GM12878 (cell line): Measurements from ENCODE around the gene A1BG. TPM values are rescaled to one million over a fixed set of nuclear protein-coding genes. Genes with fewer than 3 reads are reported as not detected.

ENCODE experiments used
- ATAC-seq: fragments of 200-7000 bp; cut with Tn5 transposase; 3 replicates; pipeline ENCODE4 v1.9.1; 2020; ENCODE audit warnings: mild to moderate bottlenecking, moderate library complexity
- BruUV-seq: library from RNA; stranded (reverse); fragments of 400-500 nt; replicated peaks from 2 replicates; lab custom pipeline; 2021; lab: Mats Ljungman, UMichigan
- CTCF ChIA-PET: fragments of 300-600 bp; sonication (Branson Sonifier 250); formaldehyde crosslinking; extraction: SDS; loops from one replicate; lab custom pipeline; 2021; ENCODE audit warnings: inconsistent platforms; lab: Yijun Ruan, JAX
- POLR2A ChIA-PET: fragments of 350-600 bp; formaldehyde crosslinking; extraction: SDS; loops from one replicate; lab custom pipeline; 2021; ENCODE audit warnings: inconsistent platforms; lab: Charles Lee
- RAD21 ChIA-PET: fragments of 300-600 bp; sonication (Branson Sonifier 250); formaldehyde crosslinking; loops from one replicate; lab custom pipeline; 2023; ENCODE audit warnings: antibody characterized with exemption; ENCODE audit not compliant: unreplicated experiment; lab: Charles Lee
- SMC1A ChIA-PET: fragments of 300-600 bp; sonication (Branson Sonifier 250); formaldehyde crosslinking; loops from one replicate; lab custom pipeline; 2023; ENCODE audit not compliant: unreplicated experiment, uncharacterized antibody; lab: Charles Lee
- DNase-seq: peaks from one replicate; pipeline ENCODE4 v3.0.0-alpha.2; 2011; ENCODE audit warnings: low read depth, low spot score
- FAIRE-seq: peaks from 3 replicates; lab custom pipeline; 2011; peaks lifted over from hg19 to GRCh38; lab: Jason Lieb, UNC
- H2AFZ ChIP-seq: 2 replicates; pipeline ENCODE4 v1.6.0; 2011; ENCODE audit warnings: low read depth, low read length, control low read depth; ENCODE audit not compliant: control insufficient read depth
- H3K27ac ChIP-seq: 2 replicates; pipeline ENCODE4 v1.5.1; 2011; ENCODE audit warnings: control low read depth; ENCODE audit not compliant: control insufficient read depth, insufficient read depth
- H3K27me3 ChIP-seq, 2 experiments: replicated peaks in 1 of 2; 2 replicates each; pipeline versions ENCODE4 v1.6.0 to v1.6.1; 2011; ENCODE audit warnings: low read length in 1 of 2; ENCODE audit not compliant: control insufficient read depth in 2 of 2, insufficient read depth in 2 of 2
- H3K36me3 ChIP-seq, 2 experiments: 2 replicates each; pipeline ENCODE4 v1.5.1; 2011; ENCODE audit warnings: low read length in 1 of 2; ENCODE audit not compliant: control insufficient read depth in 2 of 2, insufficient read depth in 2 of 2
- H3K4me1 ChIP-seq: 2 replicates; pipeline ENCODE4 v1.6.1; 2011; ENCODE audit warnings: mild to moderate bottlenecking, low read length, moderate library complexity, mixed read lengths; ENCODE audit not compliant: control insufficient read depth, insufficient read depth
- H3K4me2 ChIP-seq: 2 replicates; pipeline ENCODE4 v1.6.0; 2011; ENCODE audit warnings: control low read depth; ENCODE audit not compliant: control insufficient read depth, insufficient read depth
- H3K4me3 ChIP-seq: fragments of 200-600 bp; sonication (generic); 2 replicates; pipeline ENCODE4 v1.5.1; 2016
- H3K79me2 ChIP-seq: 2 replicates; pipeline ENCODE4 v1.6.0; 2011; ENCODE audit warnings: low read length; ENCODE audit not compliant: control insufficient read depth, insufficient read depth
- H3K9ac ChIP-seq: 2 replicates; pipeline ENCODE4 v1.8.0; 2011; ENCODE audit warnings: low read length, control low read depth, mixed read lengths; ENCODE audit not compliant: control insufficient read depth, insufficient read depth
- H3K9me3 ChIP-seq: replicated peaks from 3 replicates; pipeline ENCODE4 v1.5.1; 2011; ENCODE audit warnings: mild to moderate bottlenecking, low read length; ENCODE audit not compliant: control insufficient read depth, insufficient read depth
- H4K20me1 ChIP-seq: 2 replicates; pipeline ENCODE4 v1.6.0; 2011; ENCODE audit not compliant: control insufficient read depth, insufficient read depth
- BHLHE40 ChIP-seq, 2 experiments: fragments of 450-650 bp in 1 of 2; IDR thresholded peaks; 2 replicates each; pipeline ENCODE4 v1.6.1; 2011 to 2017; ENCODE audit warnings: low read depth in 2 of 2, borderline replicate concordance in 1 of 2, improper control_type of control experiment in 1 of 2, low read length in 1 of 2, mild to moderate bottlenecking in 1 of 2
- CHD2 ChIP-seq: IDR thresholded peaks from 2 replicates; pipeline ENCODE4 v1.6.1; 2011; ENCODE audit warnings: low read depth, low read length, improper control_type of control experiment, borderline replicate concordance
- EGR1 ChIP-seq, 2 experiments: IDR thresholded peaks; 1 replicate in 1 of 2; 2 replicates in 1 of 2; pipeline ENCODE4 v1.6.1; 2011 to 2012; ENCODE audit warnings: low read depth in 2 of 2, low read length in 2 of 2, borderline replicate concordance in 1 of 2, mild to moderate bottlenecking in 1 of 2, moderate library complexity in 1 of 2
- HDGF ChIP-seq: fragments of 450-650 bp; IDR thresholded peaks from 2 replicates; pipeline ENCODE4 v1.6.1; 2016; ENCODE audit warnings: antibody characterized with exemption
- IKZF1 ChIP-seq: fragments of 450-650 bp; conservative IDR thresholded peaks from 2 replicates; pipeline ENCODE4 v1.6.1; 2017; ENCODE audit warnings: antibody characterized with exemption, mild to moderate bottlenecking
- MEF2B ChIP-seq: fragments of 450-650 bp; IDR thresholded peaks from 2 replicates; pipeline ENCODE4 v1.6.1; 2018; ENCODE audit warnings: mild to moderate bottlenecking, moderate library complexity; ENCODE audit not compliant: partially characterized antibody, poor library complexity, severe bottlenecking
- NR2C2 ChIP-seq: IDR thresholded peaks from 2 replicates; pipeline ENCODE4 v1.6.1; 2011; ENCODE audit warnings: borderline replicate concordance, low read depth; ENCODE audit not compliant: control insufficient read depth, insufficient read length
- POLR2A ChIP-seq: IDR thresholded peaks from 2 replicates; pipeline ENCODE4 v1.6.1; 2011; ENCODE audit warnings: low read depth, mild to moderate bottlenecking, low read length
- POU2F2 ChIP-seq: IDR thresholded peaks from 3 replicates; pipeline ENCODE4 v1.6.1; 2011; ENCODE audit warnings: low read depth, mild to moderate bottlenecking, low read length, borderline replicate concordance
- RCOR1 ChIP-seq: conservative IDR thresholded peaks from 2 replicates; pipeline ENCODE4 v1.6.1; 2012; ENCODE audit warnings: low read depth, low read length, improper control_type of control experiment
- SMARCA5 ChIP-seq: fragments of 450-650 bp; IDR thresholded peaks from 2 replicates; pipeline ENCODE4 v1.6.1; 2017; ENCODE audit warnings: mild to moderate bottlenecking
- SP1 ChIP-seq: IDR thresholded peaks from one replicate; pipeline ENCODE4 v1.6.1; 2011; ENCODE audit warnings: low read depth, low read length
- TAF1 ChIP-seq: IDR thresholded peaks from 2 replicates; pipeline ENCODE4 v1.6.1; 2011; ENCODE audit warnings: mild to moderate bottlenecking, low read depth, low read length, borderline replicate concordance
- TCF12 ChIP-seq: IDR thresholded peaks from 2 replicates; pipeline ENCODE4 v1.6.1; 2011; ENCODE audit warnings: low read depth, mild to moderate bottlenecking, low read length
- YY1 ChIP-seq: IDR thresholded peaks from 2 replicates; pipeline ENCODE4 v1.6.1; 2011; ENCODE audit warnings: low read depth, mild to moderate bottlenecking, low read length
- whole genome bisulfite sequencing: methylation state at CpG from one replicate; pipeline ENCODE4 v1.1.6; 2016; ENCODE audit warnings: low lambda C conversion rate; ENCODE audit not compliant: insufficient replicate concordance, insufficient coverage; ENCODE audit errors: missing lambda C conversion rate; 5-methylcytosine and 5-hydroxymethylcytosine counted together
- in situ Hi-C: fragments of 300-500 bp; cut with MboI; formaldehyde crosslinking; loops from 9 replicates; pipeline ENCODE4 v1.14.3; 2018; ENCODE audit warnings: mixed read lengths
- intact Hi-C: fragments of 100-400 bp; cut with micrococcal nuclease; formaldehyde crosslinking; loops from one replicate; pipeline ENCODE4 v1.14.2; 2022; ENCODE audit not compliant: unreplicated experiment
- polyA plus RNA-seq, 11 experiments: library from polyadenylated mRNA; depleted of rRNA in 4 of 11; unstranded in 6 of 11; stranded (reverse) in 5 of 11; fragments of >200 nt; fragmentation: Nextera tagmentation in 4 of 11; fragmentation: Illumina TruSeq in 1 of 11; extraction: Ambion mirVana in 4 of 11; extraction: Trizol in 1 of 11; gene quantifications; 1 replicate in 1 of 11; 2 replicates in 10 of 11; pipeline versions ENCODE4 v1.2.1 to v1.2.3, GENCODE V29; 2011 to 2016; ENCODE audit warnings: inconsistent platforms in 2 of 11, missing spikeins in 2 of 11, low read depth in 1 of 11
- total RNA-seq, 4 experiments: library from RNA; depleted of rRNA in 3 of 4; stranded (reverse); fragments of >200 nt in 3 of 4; fragmentation: Illumina TruSeq in 1 of 4; extraction: Trizol in 1 of 4; gene quantifications; 2 replicates each; pipeline versions ENCODE4 v1.2.1 to v1.2.3, GENCODE V29; 2013 to 2021
- TF ChIP-seq, protein P1 (sequence below): fragments of 450-650 bp; IDR thresholded peaks from 2 replicates; pipeline ENCODE4 v1.6.1; 2017; ENCODE audit warnings: borderline replicate concordance
- TF ChIP-seq, protein P2 (sequence below): fragments of 450-650 bp; IDR thresholded peaks from 2 replicates; pipeline ENCODE4 v1.6.1; 2016; ENCODE audit warnings: mild to moderate bottlenecking
- TF ChIP-seq, protein P3 (sequence below): fragments of 450-650 bp; conservative IDR thresholded peaks from 2 replicates; pipeline ENCODE4 v1.6.1; 2017; ENCODE audit warnings: mild to moderate bottlenecking, moderate library complexity

A1BG gene
- total and polyA plus RNA-seq, 10 of the 15 experiments (the other 5 are each of a cell fraction or from before 2014, with no cell fraction given), result 0.34 to 29.6 (median 11.8) TPM

DNA sequence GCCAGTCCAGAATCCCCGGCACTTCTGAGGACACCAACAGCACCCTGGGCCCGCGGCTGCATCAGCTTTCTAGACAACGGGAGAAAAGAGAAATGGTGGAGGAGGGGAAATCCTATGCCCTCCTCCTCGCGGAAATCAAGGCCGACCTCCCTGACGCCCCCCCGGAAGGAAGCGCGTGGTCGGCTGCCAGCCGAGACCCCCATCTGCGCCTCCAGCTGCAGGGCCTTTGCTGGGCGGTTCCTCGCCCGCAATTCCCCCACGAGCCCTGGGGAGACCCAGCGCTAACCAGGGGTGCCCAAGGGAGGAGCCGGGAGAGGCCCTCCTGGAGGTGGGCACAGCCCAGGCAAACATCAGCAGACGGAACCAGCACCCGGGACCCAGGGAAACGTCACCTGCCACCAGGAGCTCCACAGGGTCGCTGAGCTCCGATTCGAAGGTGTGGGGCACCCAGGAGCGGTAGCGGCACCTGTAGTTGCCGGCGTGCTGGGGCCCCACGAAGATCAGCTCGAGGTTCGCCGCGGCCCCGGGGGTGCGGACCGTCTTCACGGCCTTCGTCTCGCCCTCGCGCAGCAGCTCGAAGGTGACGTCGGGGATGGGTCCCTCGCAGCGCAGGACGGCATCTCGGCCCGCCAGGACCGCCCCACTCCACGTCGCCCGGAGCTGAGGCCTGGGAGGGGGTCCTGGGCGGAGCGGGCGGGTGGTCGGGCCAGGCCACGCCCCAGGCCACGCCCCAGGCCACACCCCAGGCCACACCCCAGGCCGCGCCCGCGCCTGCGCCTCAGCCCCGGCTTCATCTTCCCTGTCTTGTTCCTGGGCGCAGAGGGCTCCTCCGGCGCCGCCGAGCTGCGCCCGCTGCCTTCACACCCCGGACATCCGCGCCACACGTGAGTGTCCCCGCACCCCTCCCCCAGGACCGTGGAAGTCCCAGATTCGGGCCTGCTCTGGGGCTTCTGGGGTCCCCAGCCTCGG, 6.0 kb downstream of the A1BG start:
- H2AFZ ChIP-seq, result peak overlapping the region; percentile 93
- intact Hi-C loops (no loop called here), in situ Hi-C loops (no loop called here)
- 0 out of 2 replicates have a peak, but pooled peaks cover 3% of the 10 kb centered on the region for H3K4me1 ChIP-seq
- H3K27ac ChIP-seq, result peak overlapping the region; percentile 44; the same call in 1 of the 2 replicates
- no peak for DNase-seq
- no peaks in the 10 kb centered on the region for H3K9me3 ChIP-seq
- H3K36me3 ChIP-seq, result no peaks in the 10 kb centered on the region
- peak overlapping the region; percentile 87 for H3K4me3 ChIP-seq
- no peak for FAIRE-seq
- WGBS, result 23% methylated on average over 63 of the region's 82 CpGs
- no peaks in the 10 kb centered on the region for H4K20me1 ChIP-seq
- ChIA-PET SMC1A (interaction anchor here (1.1 to 3.0 kb wide), 6 partner anchors 14 to 41 kb away, joined by 3 to 17 read pairs (median 4); partner anchors contain the start of genes ZNF497 and ZSCAN22), RAD21 (interaction anchor here (1.0 to 3.6 kb wide), 4 partner anchors 15 to 174 kb away, joined by 3 to 18 read pairs (median 6); partner anchors contain the start of genes ZNF497 and ZSCAN22), CTCF (interaction anchor here (0.6 to 2.6 kb wide), 8 partner anchors 14 to 882 kb away, joined by 3 to 13 read pairs (median 4); partner anchors contain the start of genes ZBTB45, ZNF497 and ZSCAN22), POLR2A (interaction anchor here (0.6 to 3.6 kb wide), 14 partner anchors 9 to 431 kb away, joined by 3 to 37 read pairs (median 4); partner anchors contain the start of genes TRIM28, ZNF417, ZNF497 and ZNF584)
- H3K27me3 ChIP-seq, result no peaks in the 10 kb centered on the region
- peak overlapping the region; percentile 86 for H3K4me2 ChIP-seq
- H3K9ac ChIP-seq, result peak overlapping the region; percentile 68
- peak; percentile 98 for ATAC-seq
- TSS peak; percentile 95 for BruUV-seq
- H3K79me2 ChIP-seq, result no peaks in the 10 kb centered on the region; the same call in 1 of the 2 replicates
- TF ChIP-seq IKZF1 (peak; percentile 96), CHD2 (0 out of 2 replicates have a peak, but pooled peaks have one; percentile 45), POLR2A (peak; percentile 76), BHLHE40 (IDR thresholded peaks at IDR 0.05; ENCODE audit: borderline replicate concordance in 1 of 2, low read depth in 2 of 2, low read length in 1 of 2) (peak; percentile 96), MEF2B (peak; percentile 25), NR2C2 (no peak), RCOR1 (no peak), HDGF (peak; percentile 51; the same call in 1 of the 2 replicates), TCF12 (0 out of 2 replicates have a peak, but pooled peaks have one; percentile 4), TAF1 (no peak), POU2F2 (no peak), YY1 (0 out of 2 replicates have a peak, but pooled peaks have one; percentile 29), EGR1 (IDR thresholded peaks at IDR 0.05; ENCODE audit: borderline replicate concordance in 1 of 2, low read depth in 2 of 2, low read length in 2 of 2) (no peak), SP1 (peak; percentile 62), SMARCA5 (peak; percentile 23; the same call in 1 of the 2 replicates)
- TF ChIP-seq, protein P1, sequence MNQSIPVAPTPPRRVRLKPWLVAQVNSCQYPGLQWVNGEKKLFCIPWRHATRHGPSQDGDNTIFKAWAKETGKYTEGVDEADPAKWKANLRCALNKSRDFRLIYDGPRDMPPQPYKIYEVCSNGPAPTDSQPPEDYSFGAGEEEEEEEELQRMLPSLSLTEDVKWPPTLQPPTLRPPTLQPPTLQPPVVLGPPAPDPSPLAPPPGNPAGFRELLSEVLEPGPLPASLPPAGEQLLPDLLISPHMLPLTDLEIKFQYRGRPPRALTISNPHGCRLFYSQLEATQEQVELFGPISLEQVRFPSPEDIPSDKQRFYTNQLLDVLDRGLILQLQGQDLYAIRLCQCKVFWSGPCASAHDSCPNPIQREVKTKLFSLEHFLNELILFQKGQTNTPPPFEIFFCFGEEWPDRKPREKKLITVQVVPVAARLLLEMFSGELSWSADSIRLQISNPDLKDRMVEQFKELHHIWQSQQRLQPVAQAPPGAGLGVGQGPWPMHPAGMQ, result no peak
- TF ChIP-seq, protein P2, sequence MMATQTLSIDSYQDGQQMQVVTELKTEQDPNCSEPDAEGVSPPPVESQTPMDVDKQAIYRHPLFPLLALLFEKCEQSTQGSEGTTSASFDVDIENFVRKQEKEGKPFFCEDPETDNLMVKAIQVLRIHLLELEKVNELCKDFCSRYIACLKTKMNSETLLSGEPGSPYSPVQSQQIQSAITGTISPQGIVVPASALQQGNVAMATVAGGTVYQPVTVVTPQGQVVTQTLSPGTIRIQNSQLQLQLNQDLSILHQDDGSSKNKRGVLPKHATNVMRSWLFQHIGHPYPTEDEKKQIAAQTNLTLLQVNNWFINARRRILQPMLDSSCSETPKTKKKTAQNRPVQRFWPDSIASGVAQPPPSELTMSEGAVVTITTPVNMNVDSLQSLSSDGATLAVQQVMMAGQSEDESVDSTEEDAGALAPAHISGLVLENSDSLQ, result 0 out of 2 replicates have a peak, but pooled peaks have one; percentile 13
- TF ChIP-seq, protein P3, sequence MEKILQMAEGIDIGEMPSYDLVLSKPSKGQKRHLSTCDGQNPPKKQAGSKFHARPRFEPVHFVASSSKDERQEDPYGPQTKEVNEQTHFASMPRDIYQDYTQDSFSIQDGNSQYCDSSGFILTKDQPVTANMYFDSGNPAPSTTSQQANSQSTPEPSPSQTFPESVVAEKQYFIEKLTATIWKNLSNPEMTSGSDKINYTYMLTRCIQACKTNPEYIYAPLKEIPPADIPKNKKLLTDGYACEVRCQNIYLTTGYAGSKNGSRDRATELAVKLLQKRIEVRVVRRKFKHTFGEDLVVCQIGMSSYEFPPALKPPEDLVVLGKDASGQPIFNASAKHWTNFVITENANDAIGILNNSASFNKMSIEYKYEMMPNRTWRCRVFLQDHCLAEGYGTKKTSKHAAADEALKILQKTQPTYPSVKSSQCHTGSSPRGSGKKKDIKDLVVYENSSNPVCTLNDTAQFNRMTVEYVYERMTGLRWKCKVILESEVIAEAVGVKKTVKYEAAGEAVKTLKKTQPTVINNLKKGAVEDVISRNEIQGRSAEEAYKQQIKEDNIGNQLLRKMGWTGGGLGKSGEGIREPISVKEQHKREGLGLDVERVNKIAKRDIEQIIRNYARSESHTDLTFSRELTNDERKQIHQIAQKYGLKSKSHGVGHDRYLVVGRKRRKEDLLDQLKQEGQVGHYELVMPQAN, result peak; percentile 76
